Measurements from ENCODE around the gene CRIM1. TPM values are rescaled to one million over a fixed set of nuclear protein-coding genes. Genes with fewer than 3 reads are reported as not detected.

Gene CRIM1
- total RNA-seq, 5 donors from 2014 or later (not counting 1 experiment from before 2014, with no cell fraction given) = 2.0 to 5.8 (median 4.2) TPM

GRCh38 chr2:36568516-36569246 is 213.1 kb downstream of the CRIM1 start:
- H3K27me3 ChIP-seq (replicated peaks in 1 of 2; ENCODE audit: control insufficient read depth in 2 of 2, extremely low read depth in 1 of 2, insufficient read depth in 2 of 2, low read length in 1 of 2) = no peaks in the 10 kb centered on the region
- H3K4me3 ChIP-seq (ENCODE audit: control insufficient read depth in 1 of 2, extremely low read depth in 1 of 2, low read length in 1 of 2) = no peak overlapping the region
- H3K27ac Mint-ChIP-seq = no peak overlapping the region
- DNase-seq (no peak), ATAC-seq (replicated peaks in 1 of 4) (no peak)
- POLR2A ChIA-PET = interaction anchor here in 1 of 2 donors (0.5 kb wide), 1 partner anchor 49 kb away, joined by 5 read pairs; no protein-coding TSS in a partner anchor
- H3K4me1 ChIP-seq (ENCODE audit: control insufficient read depth in 1 of 2, extremely low read depth in 1 of 2, insufficient read depth in 2 of 2, low read length in 2 of 2) = no peaks in the 10 kb centered on the region
- 100% methylated on average over 1 of the region's 6 CpGs for WGBS (ENCODE audit: insufficient coverage)
- no peak overlapping the region for H3K27ac ChIP-seq (ENCODE audit: low read length)
- H3K36me3 ChIP-seq (ENCODE audit: control insufficient read depth in 2 of 2, extremely low read depth in 1 of 2, insufficient read depth in 1 of 2, low read length in 1 of 2) = peaks cover 0 to 18% of the 10 kb centered on the region in 2 donors
- no peak overlapping the region for H3K4me3 Mint-ChIP-seq
- CTCF ChIA-PET = interaction anchor here in 1 of 2 donors (1.2 kb wide), 1 partner anchor 9 kb away, joined by 3 read pairs; no protein-coding TSS in a partner anchor
- H3K27me3 Mint-ChIP-seq = no peaks in the 10 kb centered on the region
- no peaks in the 10 kb centered on the region for H3K9me3 Mint-ChIP-seq
- H3K36me3 Mint-ChIP-seq = peaks cover 55% of the 10 kb centered on the region
- peaks cover 0 to 8% (median 3%) of the 10 kb centered on the region in 3 donors for H3K4me1 Mint-ChIP-seq
- H3K9me3 ChIP-seq = no peaks in the 10 kb centered on the region

GRCh38 chr2:36569267-36569856 is 213.8 kb downstream of the CRIM1 start:
- H3K4me1 Mint-ChIP-seq = peaks cover 0 to 4% (median 3%) of the 10 kb centered on the region in 3 donors
- Histone ChIP-seq H3K4me3 (ENCODE audit: control insufficient read depth in 1 of 2, extremely low read depth in 1 of 2, low read length in 1 of 2) (no peak overlapping the region), H3K27ac (ENCODE audit: low read length) (no peak overlapping the region), H3K4me1 (ENCODE audit: control insufficient read depth in 1 of 2, extremely low read depth in 1 of 2, insufficient read depth in 2 of 2, low read length in 2 of 2) (no peaks in the 10 kb centered on the region), H3K27me3 (replicated peaks in 1 of 2; ENCODE audit: control insufficient read depth in 2 of 2, extremely low read depth in 1 of 2, insufficient read depth in 2 of 2, low read length in 1 of 2) (no peaks in the 10 kb centered on the region), H3K9me3 (no peaks in the 10 kb centered on the region), H3K36me3 (ENCODE audit: control insufficient read depth in 2 of 2, extremely low read depth in 1 of 2, insufficient read depth in 1 of 2, low read length in 1 of 2) (peaks cover 0 to 21% of the 10 kb centered on the region in 2 donors)
- CTCF ChIA-PET = interaction anchor here (0.6 to 1.2 kb wide), 2 partner anchors 10 to 20 kb away, joined by 3 to 4 read pairs; no protein-coding TSS in a partner anchor
- peak overlapping the region in 1 of 2 donors; percentile 32 for H3K27ac Mint-ChIP-seq
- no peak overlapping the region for H3K4me3 Mint-ChIP-seq
- no peaks in the 10 kb centered on the region for H3K9me3 Mint-ChIP-seq
- DNase-seq (no peak), ATAC-seq (replicated peaks in 1 of 4) (no peak)
- peaks cover 52% of the 10 kb centered on the region for H3K36me3 Mint-ChIP-seq
- 100% methylated on average over 1 of the region's 3 CpGs for WGBS (ENCODE audit: insufficient coverage)
- POLR2A ChIA-PET = interaction anchor here in 1 of 2 donors (0.5 kb wide), 1 partner anchor 48 kb away, joined by 5 read pairs; no protein-coding TSS in a partner anchor
- no peaks in the 10 kb centered on the region for H3K27me3 Mint-ChIP-seq

- Histone ChIP-seq H3K9me3 (no peaks in the 10 kb centered on the region), H3K27me3 (replicated peaks in 1 of 2; ENCODE audit: control insufficient read depth in 2 of 2, extremely low read depth in 1 of 2, insufficient read depth in 2 of 2, low read length in 1 of 2) (no peaks in the 10 kb centered on the region), H3K27ac (ENCODE audit: low read length) (no peak overlapping the region), H3K36me3 (ENCODE audit: control insufficient read depth in 2 of 2, extremely low read depth in 1 of 2, insufficient read depth in 1 of 2, low read length in 1 of 2) (peaks cover 0 to 11% of the 10 kb centered on the region in 2 donors), H3K4me1 (ENCODE audit: control insufficient read depth in 1 of 2, extremely low read depth in 1 of 2, insufficient read depth in 2 of 2, low read length in 2 of 2) (no peaks in the 10 kb centered on the region), H3K4me3 (ENCODE audit: control insufficient read depth in 1 of 2, extremely low read depth in 1 of 2, low read length in 1 of 2) (no peak overlapping the region)
- H3K4me1 Mint-ChIP-seq = peaks cover 0 to 4% (median 3%) of the 10 kb centered on the region in 3 donors
- WGBS (ENCODE audit: insufficient coverage) = no CpG with 5 or more reads among the region's 1 CpG
- CTCF ChIA-PET = no interaction called here
- POLR2A ChIA-PET = no interaction called here
- H3K9me3 Mint-ChIP-seq = no peaks in the 10 kb centered on the region
- no peak overlapping the region for H3K4me3 Mint-ChIP-seq
- DNase-seq (no peak), ATAC-seq (replicated peaks in 1 of 4) (no peak)
- H3K27ac Mint-ChIP-seq = no peak overlapping the region
- H3K36me3 Mint-ChIP-seq = peaks cover 52% of the 10 kb centered on the region
- no peaks in the 10 kb centered on the region for H3K27me3 Mint-ChIP-seq
These were observed 214.8 kb downstream of the CRIM1 start for GRCh38 chr2:36570416-36570815.

- ChIA-PET POLR2A (no interaction called here), CTCF (no interaction called here)
- Mint-ChIP-seq H3K4me3 (no peak overlapping the region), H3K36me3 (peaks cover 49% of the 10 kb centered on the region), H3K27me3 (no peaks in the 10 kb centered on the region), H3K9me3 (no peaks in the 10 kb centered on the region), H3K27ac (no peak overlapping the region), H3K4me1 (peaks cover 0 to 4% (median 3%) of the 10 kb centered on the region in 3 donors)
- H3K27ac ChIP-seq (ENCODE audit: low read length) = no peak overlapping the region
- WGBS (ENCODE audit: insufficient coverage) = 80% methylated on average over 2 of the region's 3 CpGs
- H3K4me1 ChIP-seq (ENCODE audit: control insufficient read depth in 1 of 2, extremely low read depth in 1 of 2, insufficient read depth in 2 of 2, low read length in 2 of 2) = no peaks in the 10 kb centered on the region
- no peaks in the 10 kb centered on the region for H3K9me3 ChIP-seq
- H3K36me3 ChIP-seq (ENCODE audit: control insufficient read depth in 2 of 2, extremely low read depth in 1 of 2, insufficient read depth in 1 of 2, low read length in 1 of 2) = peaks cover 0 to 16% of the 10 kb centered on the region in 2 donors
- H3K27me3 ChIP-seq (replicated peaks in 1 of 2; ENCODE audit: control insufficient read depth in 2 of 2, extremely low read depth in 1 of 2, insufficient read depth in 2 of 2, low read length in 1 of 2) = no peaks in the 10 kb centered on the region
- no peak for ATAC-seq (replicated peaks in 1 of 4)
- no peak overlapping the region for H3K4me3 ChIP-seq (ENCODE audit: control insufficient read depth in 1 of 2, extremely low read depth in 1 of 2, low read length in 1 of 2)
- DNase-seq = no peak
These were observed 216.6 kb downstream of the CRIM1 start for GRCh38 chr2:36572054-36572718.

- peaks cover 48% of the 10 kb centered on the region for H3K36me3 Mint-ChIP-seq
- H3K4me1 ChIP-seq (ENCODE audit: control insufficient read depth in 1 of 2, extremely low read depth in 1 of 2, insufficient read depth in 2 of 2, low read length in 2 of 2) = no peaks in the 10 kb centered on the region
- POLR2A ChIA-PET = interaction anchor here in 1 of 2 donors (0.6 kb wide), 1 partner anchor 71 kb away, joined by 3 read pairs; no protein-coding TSS in a partner anchor
These were observed 217.1 kb downstream of the CRIM1 start for GRCh38 chr2:36572719-36573059.

GRCh38 chr2:36573165-36573564 is 217.6 kb downstream of the CRIM1 start:
- no peaks in the 10 kb centered on the region for H3K27me3 ChIP-seq (replicated peaks in 1 of 2; ENCODE audit: control insufficient read depth in 2 of 2, extremely low read depth in 1 of 2, insufficient read depth in 2 of 2, low read length in 1 of 2)

More at GRCh38 chr2:36572719-36573059, 217.1 kb downstream of the CRIM1 start:
- WGBS (ENCODE audit: insufficient coverage) = no CpG with 5 or more reads among the region's 4 CpGs
- no peak overlapping the region for H3K27ac Mint-ChIP-seq
- Histone ChIP-seq H3K27me3 (replicated peaks in 1 of 2; ENCODE audit: control insufficient read depth in 2 of 2, extremely low read depth in 1 of 2, insufficient read depth in 2 of 2, low read length in 1 of 2) (no peaks in the 10 kb centered on the region), H3K9me3 (no peaks in the 10 kb centered on the region), H3K27ac (ENCODE audit: low read length) (no peak overlapping the region), H3K36me3 (ENCODE audit: control insufficient read depth in 2 of 2, extremely low read depth in 1 of 2, insufficient read depth in 1 of 2, low read length in 1 of 2) (peaks cover 0 to 19% of the 10 kb centered on the region in 2 donors), H3K4me3 (ENCODE audit: control insufficient read depth in 1 of 2, extremely low read depth in 1 of 2, low read length in 1 of 2) (no peak overlapping the region)
- CTCF ChIA-PET = no interaction called here
- H3K9me3 Mint-ChIP-seq = no peaks in the 10 kb centered on the region
- DNase-seq = no peak
- no peak overlapping the region for H3K4me3 Mint-ChIP-seq
- no peak for ATAC-seq (replicated peaks in 1 of 4)
- H3K27me3 Mint-ChIP-seq = no peaks in the 10 kb centered on the region
- H3K4me1 Mint-ChIP-seq = peaks cover 0 to 4% (median 3%) of the 10 kb centered on the region in 3 donors

More at GRCh38 chr2:36573165-36573564, 217.6 kb downstream of the CRIM1 start:
- H3K36me3 Mint-ChIP-seq = peaks cover 49% of the 10 kb centered on the region
- Histone ChIP-seq H3K27ac (ENCODE audit: low read length) (no peak overlapping the region), H3K36me3 (ENCODE audit: control insufficient read depth in 2 of 2, extremely low read depth in 1 of 2, insufficient read depth in 1 of 2, low read length in 1 of 2) (peaks cover 0 to 24% of the 10 kb centered on the region in 2 donors), H3K4me1 (ENCODE audit: control insufficient read depth in 1 of 2, extremely low read depth in 1 of 2, insufficient read depth in 2 of 2, low read length in 2 of 2) (peaks cover 0 to 3% of the 10 kb centered on the region in 2 experiments), H3K4me3 (ENCODE audit: control insufficient read depth in 1 of 2, extremely low read depth in 1 of 2, low read length in 1 of 2) (no peak overlapping the region), H3K9me3 (no peaks in the 10 kb centered on the region)
- H3K4me3 Mint-ChIP-seq = no peak overlapping the region
- POLR2A ChIA-PET = interaction anchor here in 1 of 2 donors (0.6 kb wide), 1 partner anchor 72 kb away, joined by 3 read pairs; no protein-coding TSS in a partner anchor
- DNase-seq (no peak), ATAC-seq (replicated peaks in 1 of 4) (no peak)
- CTCF ChIA-PET = no interaction called here
- no peaks in the 10 kb centered on the region for H3K27me3 Mint-ChIP-seq
- no CpG with 5 or more reads among the region's 1 CpG for WGBS (ENCODE audit: insufficient coverage)
- H3K9me3 Mint-ChIP-seq = no peaks in the 10 kb centered on the region
- peaks cover 0 to 8% (median 3%) of the 10 kb centered on the region in 3 donors for H3K4me1 Mint-ChIP-seq
- H3K27ac Mint-ChIP-seq = no peak overlapping the region

All from T-cell (primary cell).